Progenitor cell of endocrine pancreas (in vitro differentiated cells): Measurements from ENCODE around the gene UQCC3. TPM values are rescaled to one million over a fixed set of nuclear protein-coding genes. Genes with fewer than 3 reads are reported as not detected.

Experiments used
- DNase-seq: peaks from one replicate; pipeline ENCODE4 v3.0.0; 2021; ENCODE audit warnings: low spot score; ENCODE audit not compliant: unreplicated experiment
- H3K27ac Mint-ChIP-seq: 2 replicates; pipeline ENCODE4 v1.8.0; 2021; ENCODE audit warnings: mild to moderate bottlenecking, moderate library complexity, mixed read lengths
- H3K27me3 Mint-ChIP-seq: 2 replicates; pipeline ENCODE4 v1.8.0; 2021; ENCODE audit warnings: mixed read lengths
- H3K36me3 Mint-ChIP-seq: 2 replicates; pipeline ENCODE4 v1.8.0; 2022; ENCODE audit warnings: mixed read lengths; ENCODE audit not compliant: insufficient read depth
- H3K4me1 Mint-ChIP-seq: 2 replicates; pipeline ENCODE4 v1.8.0; 2021; ENCODE audit warnings: low read depth, mixed read lengths
- H3K4me3 Mint-ChIP-seq: 2 replicates; pipeline ENCODE4 v1.8.0; 2021; ENCODE audit warnings: low read depth, mild to moderate bottlenecking, moderate library complexity, mixed read lengths
- H3K9me3 Mint-ChIP-seq: 2 replicates; pipeline ENCODE4 v1.8.0; 2021; ENCODE audit warnings: low read depth, mixed read lengths
- total RNA-seq: library from RNA; stranded (reverse); gene quantifications from 2 replicates; pipeline ENCODE4 v1.2.1, GENCODE V29; 2021
- TF ChIP-seq, protein P1 (sequence below): fragments of 200-600 bp; sonication (generic); IDR thresholded peaks from one replicate; pipeline ENCODE4 v1.5.0; 2021; ENCODE audit warnings: antibody characterized with exemption, mild to moderate bottlenecking; ENCODE audit not compliant: unreplicated experiment

UQCC3 gene
- total RNA-seq, 1 donor from 2014 or later: 7.0 TPM

DNA sequence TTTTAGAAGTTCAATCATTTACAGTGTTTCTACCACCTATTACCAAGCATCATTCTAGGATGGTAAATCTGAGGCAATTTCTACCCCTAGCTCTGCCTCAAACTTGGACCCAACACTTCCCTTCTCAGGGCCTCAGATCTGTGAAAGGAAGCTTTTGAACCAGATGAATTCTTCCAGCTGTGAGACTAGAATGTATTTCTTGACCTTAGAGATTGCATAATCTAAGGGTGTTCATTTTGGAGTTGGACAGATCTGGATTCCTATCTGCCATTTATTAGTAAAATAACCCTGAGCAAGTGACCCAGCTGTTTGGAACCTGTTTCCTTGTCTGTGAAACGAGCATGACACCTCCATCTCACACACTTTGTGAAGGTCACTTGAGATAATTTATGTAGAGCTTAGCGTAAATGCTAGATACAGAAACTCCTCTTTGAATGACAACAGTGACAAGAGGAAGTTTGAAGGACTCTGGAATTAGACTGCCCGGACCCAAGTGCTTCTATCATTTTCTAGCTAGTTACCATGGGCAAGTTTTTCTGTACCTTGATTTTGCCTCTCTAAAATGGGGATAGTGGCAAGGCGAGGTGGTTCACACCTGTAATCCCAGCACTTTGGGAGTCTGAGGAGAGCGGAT is 14.6 kb upstream of the UQCC3 start:
- no peaks in the 10 kb centered on the region for H3K36me3 Mint-ChIP-seq
- H3K27ac Mint-ChIP-seq: no peak overlapping the region
- no peaks in the 10 kb centered on the region for H3K9me3 Mint-ChIP-seq
- TF ChIP-seq, protein P1, sequence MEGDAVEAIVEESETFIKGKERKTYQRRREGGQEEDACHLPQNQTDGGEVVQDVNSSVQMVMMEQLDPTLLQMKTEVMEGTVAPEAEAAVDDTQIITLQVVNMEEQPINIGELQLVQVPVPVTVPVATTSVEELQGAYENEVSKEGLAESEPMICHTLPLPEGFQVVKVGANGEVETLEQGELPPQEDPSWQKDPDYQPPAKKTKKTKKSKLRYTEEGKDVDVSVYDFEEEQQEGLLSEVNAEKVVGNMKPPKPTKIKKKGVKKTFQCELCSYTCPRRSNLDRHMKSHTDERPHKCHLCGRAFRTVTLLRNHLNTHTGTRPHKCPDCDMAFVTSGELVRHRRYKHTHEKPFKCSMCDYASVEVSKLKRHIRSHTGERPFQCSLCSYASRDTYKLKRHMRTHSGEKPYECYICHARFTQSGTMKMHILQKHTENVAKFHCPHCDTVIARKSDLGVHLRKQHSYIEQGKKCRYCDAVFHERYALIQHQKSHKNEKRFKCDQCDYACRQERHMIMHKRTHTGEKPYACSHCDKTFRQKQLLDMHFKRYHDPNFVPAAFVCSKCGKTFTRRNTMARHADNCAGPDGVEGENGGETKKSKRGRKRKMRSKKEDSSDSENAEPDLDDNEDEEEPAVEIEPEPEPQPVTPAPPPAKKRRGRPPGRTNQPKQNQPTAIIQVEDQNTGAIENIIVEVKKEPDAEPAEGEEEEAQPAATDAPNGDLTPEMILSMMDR: no peak
- H3K4me3 Mint-ChIP-seq: no peak overlapping the region
- H3K4me1 Mint-ChIP-seq: peaks cover 7% of the 10 kb centered on the region
- DNase-seq: no peak
- no peaks in the 10 kb centered on the region for H3K27me3 Mint-ChIP-seq

DNA sequence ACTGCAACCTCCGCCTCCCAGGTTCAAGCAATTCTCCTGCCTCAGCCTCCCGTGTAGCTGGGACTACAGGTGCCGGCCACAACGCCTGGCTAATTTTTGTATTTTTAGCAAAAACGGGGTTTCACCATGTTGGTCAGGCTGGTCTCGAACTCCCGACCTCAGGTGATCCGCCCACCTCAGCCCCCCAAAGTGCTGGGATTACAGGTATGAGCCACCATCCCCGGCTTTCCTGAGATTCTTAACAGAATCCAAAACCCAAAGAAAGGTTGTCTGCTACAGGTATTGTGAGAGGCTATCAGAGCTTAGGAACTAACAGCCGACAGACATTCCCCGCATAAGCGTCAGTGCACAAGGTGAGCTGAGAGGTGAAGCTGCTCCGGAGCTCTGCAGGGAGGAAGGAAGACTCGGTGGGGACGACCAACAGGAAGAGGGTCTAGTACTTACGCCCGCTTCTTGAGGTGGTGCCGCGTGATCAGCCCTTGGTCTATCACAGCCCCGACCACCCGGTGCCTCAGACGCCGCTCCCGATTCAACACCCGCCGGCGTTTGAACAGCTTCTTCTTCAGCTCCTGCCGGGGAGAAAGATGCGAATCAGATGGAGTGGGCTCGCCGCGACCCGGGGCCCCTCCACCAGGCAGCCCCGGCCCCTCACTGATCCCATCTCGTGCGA is 6.9 kb upstream of the UQCC3 start:
- H3K36me3 Mint-ChIP-seq: peaks cover 5% of the 10 kb centered on the region
- peaks cover 11% of the 10 kb centered on the region for H3K4me1 Mint-ChIP-seq
- no peak for DNase-seq
- peak overlapping the region; percentile 88 for H3K4me3 Mint-ChIP-seq
- TF ChIP-seq, protein P1: no peak
- peak overlapping the region; percentile 98 for H3K27ac Mint-ChIP-seq
- no peaks in the 10 kb centered on the region for H3K9me3 Mint-ChIP-seq
- no peaks in the 10 kb centered on the region for H3K27me3 Mint-ChIP-seq

DNA sequence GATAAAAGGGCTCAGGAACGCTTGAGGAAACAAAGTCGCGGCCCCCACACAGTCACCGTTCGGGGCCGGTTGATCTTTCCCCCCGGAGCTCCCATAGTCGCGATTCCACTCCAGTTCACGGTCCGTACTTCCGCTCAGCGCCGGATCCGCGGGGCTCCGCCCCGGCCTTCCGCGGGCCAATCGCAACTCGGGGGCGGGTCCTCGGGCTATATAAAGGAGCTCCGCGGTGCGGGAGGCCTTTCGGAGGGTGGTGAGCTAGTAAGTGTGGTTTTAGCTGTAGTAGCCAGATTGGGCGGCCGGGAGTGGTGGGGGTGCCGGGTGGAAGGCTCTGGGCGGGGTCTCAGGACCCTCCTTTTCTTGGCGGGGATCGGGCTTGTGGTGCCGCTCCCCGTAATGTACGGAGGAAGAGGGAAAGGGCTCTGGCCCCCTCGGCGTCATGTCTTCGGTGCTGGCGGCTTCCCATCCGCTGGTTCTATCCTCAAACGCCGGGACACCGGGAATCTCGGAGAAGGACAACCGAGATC is 6.3 kb upstream of the UQCC3 start, which contains the start of the genes C11orf98 and CSKMT:
Gene C11orf98, minus strand, starts transcription at position 136 of the 524 bp plus-strand sequence. Its CDS starts 41 bp downstream, at position 95.
Gene CSKMT, plus strand, starts transcription at position 238 of the 524 bp plus-strand sequence. CDS start 568 bp downstream, outside the sequence.
- Mint-ChIP-seq H3K4me3 (peak within 1 kb of the TSS; percentile 88), H3K4me1 (peaks cover 11% of the 10 kb centered on the region), H3K36me3 (peaks cover 5% of the 10 kb centered on the region), H3K9me3 (no peaks in the 10 kb centered on the region), H3K27ac (peak within 1 kb of the TSS; percentile 98), H3K27me3 (no peaks in the 10 kb centered on the region)
- peak; percentile 96 for DNase-seq
- TF ChIP-seq, protein P1: no peak

GRCh38 chr11:62665599-62666258 is 5.7 kb upstream of the UQCC3 start:
- H3K9me3 Mint-ChIP-seq: no peaks in the 10 kb centered on the region
- H3K27ac Mint-ChIP-seq: peak overlapping the region; percentile 98
- peak overlapping the region; percentile 88 for H3K4me3 Mint-ChIP-seq
- H3K4me1 Mint-ChIP-seq: peaks cover 12% of the 10 kb centered on the region
- no peak for DNase-seq
- TF ChIP-seq, protein P1: no peak
- H3K27me3 Mint-ChIP-seq: no peaks in the 10 kb centered on the region
- H3K36me3 Mint-ChIP-seq: peaks cover 5% of the 10 kb centered on the region

DNA sequence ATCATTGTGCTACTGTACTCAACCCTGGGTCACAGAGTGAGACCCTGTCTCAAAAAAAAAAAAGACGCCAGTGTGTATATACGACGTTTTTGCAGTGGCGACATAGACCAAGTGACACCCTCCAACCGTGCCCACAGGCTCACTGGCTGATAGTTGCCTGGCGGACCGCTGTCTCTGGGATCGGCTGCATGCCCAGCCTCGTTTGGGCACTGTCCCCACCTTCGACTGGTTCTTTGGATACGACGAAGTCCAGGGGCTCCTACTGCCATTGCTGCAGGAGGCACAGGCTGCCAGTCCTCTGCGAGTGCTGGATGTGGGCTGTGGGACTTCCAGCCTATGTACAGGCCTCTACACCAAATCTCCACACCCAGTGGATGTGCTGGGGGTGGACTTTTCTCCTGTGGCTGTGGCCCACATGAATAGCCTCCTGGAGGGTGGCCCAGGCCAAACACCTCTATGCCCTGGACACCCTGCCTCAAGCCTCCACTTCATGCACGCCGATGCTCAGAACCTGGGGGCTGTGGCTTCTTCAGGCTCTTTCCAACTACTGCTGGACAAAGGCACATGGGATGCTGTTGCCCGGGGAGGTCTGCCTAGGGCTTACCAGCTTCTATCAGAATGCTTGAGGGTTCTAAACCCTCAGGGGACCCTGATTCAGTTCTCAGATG is 5.1 kb upstream of the UQCC3 start:
- peaks cover 15% of the 10 kb centered on the region for H3K4me1 Mint-ChIP-seq
- no peak for DNase-seq
- H3K27ac Mint-ChIP-seq: no peak overlapping the region
- no peaks in the 10 kb centered on the region for H3K9me3 Mint-ChIP-seq
- H3K4me3 Mint-ChIP-seq: peak overlapping the region; percentile 88
- TF ChIP-seq, protein P1: no peak
- H3K27me3 Mint-ChIP-seq: no peaks in the 10 kb centered on the region
- peaks cover 5% of the 10 kb centered on the region for H3K36me3 Mint-ChIP-seq
